Hepatic stellate cell (primary cell): Measurements from ENCODE around the gene METTL22.

Experiments used
- DNase-seq: peaks from one replicate; pipeline ENCODE4 v3.0.0; 2011; ENCODE audit warnings: low spot score

The METTL22 gene, protein sequence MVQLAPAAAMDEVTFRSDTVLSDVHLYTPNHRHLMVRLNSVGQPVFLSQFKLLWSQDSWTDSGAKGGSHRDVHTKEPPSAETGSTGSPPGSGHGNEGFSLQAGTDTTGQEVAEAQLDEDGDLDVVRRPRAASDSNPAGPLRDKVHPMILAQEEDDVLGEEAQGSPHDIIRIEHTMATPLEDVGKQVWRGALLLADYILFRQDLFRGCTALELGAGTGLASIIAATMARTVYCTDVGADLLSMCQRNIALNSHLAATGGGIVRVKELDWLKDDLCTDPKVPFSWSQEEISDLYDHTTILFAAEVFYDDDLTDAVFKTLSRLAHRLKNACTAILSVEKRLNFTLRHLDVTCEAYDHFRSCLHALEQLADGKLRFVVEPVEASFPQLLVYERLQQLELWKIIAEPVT

GRCh38 chr16:8621572-8622314, at the start of gene METTL22:
Gene METTL22 (plus strand): TSS chr16:8621698. CDS start chr16:8625666, 3,968 bp downstream.
- peak; percentile 97 for DNase-seq

- no peak for DNase-seq
Observed at GRCh38 chr16:8572063-8572918, 49.2 kb upstream of the METTL22 start.

GRCh38 chr16:8572919-8573724, 48.4 kb upstream of the METTL22 start:
- no peak for DNase-seq

GRCh38 chr16:8575399-8575798, 46.1 kb upstream of the METTL22 start:
- no peak for DNase-seq

- no peak for DNase-seq
Observed at GRCh38 chr16:8576141-8577004, 45.1 kb upstream of the METTL22 start.

DNA sequence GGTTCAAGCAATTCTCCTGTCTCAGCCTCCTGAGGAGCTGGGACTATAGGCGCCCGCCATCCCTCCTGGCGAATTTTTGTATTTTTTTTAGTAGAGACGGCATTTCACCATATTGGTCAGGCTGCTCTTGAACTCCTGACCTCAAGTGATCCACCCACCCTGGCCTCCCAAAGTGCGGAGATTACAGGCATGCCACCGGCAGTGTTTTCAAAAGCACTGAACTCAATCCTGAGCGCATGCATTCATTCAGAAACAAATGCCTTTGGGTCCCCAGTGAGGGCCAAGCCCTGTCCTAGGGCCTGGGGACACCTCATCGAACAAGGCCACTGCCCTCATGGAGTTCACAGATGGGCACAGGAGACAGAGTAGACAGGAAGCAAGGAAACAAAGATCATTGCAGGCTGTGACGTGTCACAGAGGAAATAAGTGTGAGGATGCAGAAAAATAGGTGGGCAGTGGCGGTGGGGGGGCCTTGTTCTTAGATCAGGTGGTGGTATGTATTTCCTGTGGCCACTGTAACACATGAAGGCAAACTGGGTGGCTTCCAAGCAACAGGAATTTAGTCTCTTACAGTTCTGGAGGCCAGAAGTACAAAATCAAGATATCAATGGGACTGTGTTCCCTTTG, 43.7 kb upstream of the METTL22 start:
- no peak for DNase-seq

DNA sequence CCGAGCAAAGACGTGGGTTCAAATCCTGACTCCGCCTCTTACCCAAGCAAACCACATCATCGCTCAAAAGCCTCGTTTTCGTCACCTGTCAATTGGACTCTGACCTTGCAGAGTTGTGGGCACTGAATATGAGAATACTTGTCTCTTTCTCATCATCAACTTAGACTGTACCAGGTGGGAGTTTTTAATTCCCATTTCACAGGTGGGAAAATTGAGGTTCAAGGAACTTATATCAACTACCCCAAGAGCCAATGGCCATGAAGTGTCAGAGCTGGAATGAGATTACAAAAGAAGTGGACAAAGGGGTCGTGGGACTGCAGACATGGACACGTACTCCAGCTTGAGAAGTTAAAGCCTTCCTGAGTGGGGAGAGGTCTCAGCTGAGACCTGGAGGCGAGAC, 41.9 kb upstream of the METTL22 start:
- DNase-seq = no peak

DNA sequence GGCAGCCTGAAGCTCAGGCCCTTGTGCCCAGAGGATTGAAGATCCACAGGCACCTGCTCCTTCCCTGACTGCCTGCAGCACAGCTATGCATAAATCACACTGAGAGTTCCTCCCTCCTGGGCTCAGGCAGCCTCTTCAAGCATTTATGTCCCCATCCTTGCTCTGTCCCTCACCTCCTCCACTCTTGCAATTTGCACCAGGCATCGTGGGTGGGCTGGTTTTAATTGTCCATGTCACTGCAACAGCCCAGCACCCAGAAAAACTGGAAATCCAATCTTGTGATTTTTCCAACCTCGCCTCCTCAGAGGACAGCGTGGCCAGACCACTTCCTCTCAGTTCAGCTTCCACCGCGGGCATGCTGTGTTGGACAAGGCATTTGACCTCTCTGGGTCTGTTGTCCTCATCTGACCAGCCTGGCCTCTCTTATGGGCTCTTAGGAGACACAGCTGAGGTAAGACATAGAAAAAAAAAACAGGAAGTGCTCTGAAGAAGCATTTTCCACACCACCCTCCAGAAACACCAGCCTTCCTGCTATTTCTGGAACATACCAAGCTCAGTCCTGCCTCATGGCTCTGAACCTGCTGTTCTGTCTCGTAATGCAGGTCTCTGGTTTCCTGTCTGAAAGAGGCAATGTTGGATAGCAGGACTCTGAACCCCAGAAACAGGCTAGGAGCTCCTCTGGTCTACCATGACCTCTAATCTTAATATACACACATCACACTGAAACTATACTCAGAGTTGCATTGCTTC, 39.5 kb upstream of the METTL22 start:
- DNase-seq = no peak

DNA sequence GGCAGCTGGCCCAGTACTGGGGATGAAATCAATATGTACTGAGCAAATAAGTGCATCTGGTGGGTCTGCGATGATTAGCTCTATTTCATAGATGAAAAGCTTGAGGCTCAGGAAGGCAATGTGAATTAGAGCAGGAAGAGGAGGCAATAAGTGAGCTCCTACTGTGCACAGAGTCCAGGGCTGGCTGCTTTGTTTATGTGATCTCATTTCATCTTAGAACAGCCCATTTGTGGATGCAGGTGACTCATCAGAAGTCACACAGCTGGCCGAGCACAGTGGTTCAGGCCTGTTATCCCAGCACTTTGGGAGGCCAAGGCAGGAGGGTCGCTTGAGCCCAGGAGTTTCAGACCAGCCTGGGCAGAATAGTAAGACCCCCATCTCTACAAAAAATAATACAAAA, 38.3 kb upstream of the METTL22 start:
- DNase-seq = no peak

DNA sequence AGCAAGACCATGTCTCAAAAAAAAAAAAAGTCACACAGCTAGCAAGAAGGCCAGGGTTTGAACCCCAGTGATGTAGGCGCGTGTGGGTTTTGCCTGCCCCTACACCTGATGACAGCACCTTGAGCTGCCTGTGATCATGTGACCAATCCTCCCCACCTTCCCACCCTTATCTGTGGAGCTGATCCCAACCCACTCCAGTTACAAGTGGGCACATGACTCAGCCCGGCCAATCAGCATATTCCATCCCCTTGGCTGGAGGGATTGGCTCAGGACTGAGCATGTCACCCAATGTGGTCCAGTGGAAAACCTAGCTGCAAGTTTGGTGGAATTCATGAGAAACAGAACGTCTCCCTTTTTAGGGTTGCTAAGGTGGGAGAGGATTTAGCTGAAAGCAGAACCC, 37.8 kb upstream of the METTL22 start:
- no peak for DNase-seq

- no peak for DNase-seq
Observed at GRCh38 chr16:8585041-8585440, 36.5 kb upstream of the METTL22 start.

- DNase-seq = no peak
Observed at GRCh38 chr16:8585857-8586256, 35.6 kb upstream of the METTL22 start.

DNA sequence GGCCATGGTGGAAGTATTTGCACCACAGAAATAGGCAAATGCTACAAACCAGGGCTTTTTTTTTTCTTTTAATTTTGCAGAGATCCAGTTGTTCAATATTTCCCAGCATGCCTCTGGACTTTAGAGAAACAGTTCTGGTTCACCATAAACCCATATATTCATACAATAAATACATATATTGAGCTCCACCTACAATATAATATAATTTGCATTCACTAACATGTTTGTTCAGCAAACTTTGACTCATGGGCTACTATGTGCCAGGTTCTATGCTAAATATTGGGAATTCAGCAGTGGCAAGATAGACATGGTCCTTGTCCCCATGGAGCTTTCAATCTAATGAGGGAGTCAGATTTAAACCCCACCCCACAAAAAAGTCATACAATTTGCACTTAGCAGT, 34.4 kb upstream of the METTL22 start:
- no peak for DNase-seq

DNA sequence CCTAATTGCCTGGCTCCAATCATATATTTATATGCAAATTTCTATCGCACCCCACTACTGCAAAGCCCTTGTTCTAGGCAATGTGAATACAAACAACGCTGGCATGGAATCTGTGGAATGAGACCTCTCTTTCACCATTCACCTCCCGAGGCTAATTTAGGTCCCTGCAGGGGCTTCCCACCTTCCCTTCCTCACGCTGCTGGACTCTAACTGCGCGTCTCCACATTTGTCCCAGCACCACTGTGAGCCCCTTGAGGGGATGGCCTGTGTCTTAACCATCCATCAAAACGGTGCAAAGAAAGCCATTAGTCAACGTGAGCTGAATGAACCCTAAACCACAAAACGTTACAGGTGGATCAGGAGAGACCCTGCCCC, 32.8 kb upstream of the METTL22 start:
- DNase-seq = no peak

DNA sequence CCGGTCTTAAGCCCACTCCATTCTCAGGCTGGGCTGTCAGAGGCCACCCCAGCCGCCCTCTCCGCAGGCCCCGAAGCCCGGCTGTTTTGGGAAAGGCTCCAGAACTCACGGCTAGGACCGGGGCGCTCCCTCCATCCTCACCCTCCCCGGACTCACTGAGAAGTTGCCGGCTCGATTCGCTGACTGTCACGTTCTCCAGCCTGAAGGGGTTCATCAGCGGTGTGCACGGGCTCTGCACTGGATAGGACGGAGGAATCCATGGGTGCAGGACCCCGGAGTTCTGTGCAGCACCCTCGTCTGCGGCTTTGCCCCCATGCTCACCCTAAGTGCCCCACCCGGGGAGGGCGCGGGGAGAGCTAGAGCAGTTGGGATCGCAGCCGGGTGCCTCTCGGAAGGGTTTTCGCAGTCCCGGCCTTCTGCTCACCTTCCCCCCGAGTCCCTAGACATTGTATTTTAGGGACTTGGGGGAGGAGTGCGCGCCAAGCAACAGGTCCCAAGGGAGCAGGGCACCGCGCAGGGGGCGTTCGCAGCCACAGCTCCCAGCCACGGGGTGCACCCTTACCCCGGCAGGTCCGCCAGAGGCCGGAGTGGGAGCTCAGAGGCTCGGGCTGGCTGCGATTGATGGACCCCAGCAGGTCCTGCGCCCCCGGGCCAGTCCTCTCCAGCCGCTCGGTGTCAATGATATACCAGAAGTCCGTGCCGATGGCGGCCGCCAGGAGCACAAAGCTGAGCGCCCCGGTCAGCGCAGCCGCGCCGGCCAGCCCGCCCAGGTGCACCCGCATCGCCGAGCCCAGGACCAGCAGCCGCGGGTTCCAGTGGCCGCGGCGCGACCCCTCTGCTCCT, 32.2 kb upstream of the METTL22 start:
- no peak for DNase-seq

DNA sequence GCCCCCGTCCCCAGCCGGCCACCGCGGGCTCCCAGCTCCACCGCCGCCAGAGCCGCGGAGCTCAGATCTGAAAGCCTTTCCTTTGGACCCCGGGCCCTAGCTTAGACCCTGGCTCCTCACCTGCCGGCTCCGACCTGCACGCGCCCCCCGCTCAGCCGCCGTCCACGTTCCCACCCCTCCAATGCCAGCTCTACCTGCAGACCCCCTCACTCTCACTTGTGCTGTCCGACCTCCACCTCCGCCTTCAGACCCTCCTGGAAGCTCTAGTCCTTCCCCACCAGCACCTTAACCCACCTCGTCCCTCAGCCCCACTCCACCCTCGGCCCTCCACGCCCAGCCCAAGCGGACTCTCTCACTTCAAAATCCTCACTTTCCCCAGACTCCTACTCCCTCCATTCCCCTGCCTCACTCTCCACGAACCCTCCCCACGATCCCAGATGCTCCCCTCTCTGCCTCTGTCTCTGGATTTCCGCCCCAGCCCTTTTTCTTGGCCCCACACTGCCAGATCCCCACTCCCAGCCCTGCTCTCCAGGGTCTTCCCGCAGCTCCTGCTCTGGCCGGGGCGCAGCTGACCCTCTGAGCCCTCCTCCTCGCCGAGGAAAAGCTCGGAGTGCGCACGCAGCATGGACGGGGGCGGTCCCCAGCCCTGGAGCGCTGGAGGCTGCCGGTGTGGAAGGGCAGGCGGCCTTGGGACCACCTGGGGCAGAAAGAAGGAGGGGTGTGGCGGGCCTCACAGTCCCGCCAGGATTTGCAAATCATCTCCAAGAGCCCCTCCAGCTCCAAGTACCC, 31.4 kb upstream of the METTL22 start, which contains the start of gene TMEM114:
TMEM114 (minus strand) TSS at position 612 of the 789 bp plus-strand sequence. CDS start 673 bp downstream, outside the sequence.
- no peak for DNase-seq

DNA sequence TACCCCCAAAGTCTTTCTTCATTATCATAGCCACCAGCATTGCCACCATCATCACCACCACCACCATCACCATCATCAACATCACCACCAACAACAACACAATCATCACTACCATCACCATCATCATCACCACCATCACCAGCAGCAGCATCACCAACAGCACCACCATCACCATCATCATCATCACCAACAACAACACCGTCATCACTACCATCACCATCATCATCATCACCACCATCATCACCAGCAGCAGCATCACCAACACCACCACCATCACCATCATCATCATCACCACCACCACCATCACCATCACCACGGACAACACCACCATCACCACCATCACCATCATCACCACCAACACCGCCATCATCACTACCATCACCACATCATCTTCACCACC, 30.7 kb upstream of the METTL22 start:
- DNase-seq = no peak

DNA sequence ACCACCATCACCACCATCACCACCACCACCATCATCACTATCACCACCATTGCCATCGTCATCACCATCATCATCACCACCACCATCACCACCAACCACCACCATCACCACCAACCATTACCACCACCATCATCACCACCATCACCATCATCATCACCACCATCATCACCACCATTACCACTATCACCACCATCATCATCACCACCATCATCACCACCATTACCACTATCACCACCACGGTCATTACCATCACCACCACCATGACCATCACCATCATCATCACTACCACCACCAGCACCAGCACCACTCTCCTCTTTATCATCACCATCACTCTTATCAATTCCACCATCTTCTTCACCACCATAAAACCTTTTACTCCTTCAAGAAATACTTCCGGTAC, 30.0 kb upstream of the METTL22 start:
- no peak for DNase-seq
